WTC11 (cell line): ENCODE measurements around the gene AARS1. TPM values are rescaled to one million over a fixed set of nuclear protein-coding genes. Genes with fewer than 3 reads are reported as not detected.

Source experiments
- ATAC-seq: fragments of 200-7000 bp; cut with Tn5 transposase; 2 replicates; pipeline ENCODE4 v1.10.0; 2021; ENCODE audit warnings: mild to moderate bottlenecking, moderate library complexity
- CTCF ChIA-PET: fragments of 300-600 bp; sonication (Branson Sonifier 250); formaldehyde crosslinking; loops from one replicate; lab custom pipeline; 2021; ENCODE audit warnings: antibody characterized with exemption; lab: Charles Lee
- POLR2A ChIA-PET: fragments of 350-600 bp; sonication (Branson Sonifier 250); formaldehyde crosslinking; loops from one replicate; lab custom pipeline; 2021; ENCODE audit warnings: antibody characterized with exemption; lab: Charles Lee
- DNase-seq: peaks from one replicate; pipeline ENCODE4 v3.0.0; 2021; ENCODE audit warnings: low spot score
- H3K27ac Mint-ChIP-seq: 2 replicates; pipeline ENCODE4 v1.8.0; 2021; ENCODE audit warnings: mixed read lengths
- H3K27me3 Mint-ChIP-seq: 2 replicates; pipeline ENCODE4 v1.8.0; 2021; ENCODE audit warnings: low read depth, mild to moderate bottlenecking, moderate library complexity, mixed read lengths
- H3K36me3 Mint-ChIP-seq: 2 replicates; pipeline ENCODE4 v1.8.0; 2021; ENCODE audit warnings: mixed read lengths
- H3K4me1 Mint-ChIP-seq: 2 replicates; pipeline ENCODE4 v1.8.0; 2022; ENCODE audit warnings: mixed read lengths
- H3K4me3 Mint-ChIP-seq: 2 replicates; pipeline ENCODE4 v1.8.0; 2021; ENCODE audit warnings: mild to moderate bottlenecking, moderate library complexity, mixed read lengths
- H3K9me3 Mint-ChIP-seq: 2 replicates; pipeline ENCODE4 v1.8.0; 2021; ENCODE audit warnings: mixed read lengths
- CBFB ChIP-seq: sonication (generic); formaldehyde crosslinking; IDR thresholded peaks from 2 replicates; pipeline ENCODE4 v1.8.1; 2022; ENCODE audit warnings: mild to moderate bottlenecking, low read depth, missing genetic modification reagents
- CREB1 ChIP-seq: sonication (generic); formaldehyde crosslinking; IDR thresholded peaks from 2 replicates; pipeline ENCODE4 v1.8.0; 2023; ENCODE audit warnings: mild to moderate bottlenecking, missing genetic modification reagents
- CTCF ChIP-seq: fragments of 200-600 bp; IDR thresholded peaks from 2 replicates; pipeline ENCODE4 v1.8.0; 2022; ENCODE audit warnings: antibody characterized with exemption
- E2F5 ChIP-seq: sonication (generic); formaldehyde crosslinking; IDR thresholded peaks from 2 replicates; pipeline ENCODE4 v1.8.1; 2022; ENCODE audit warnings: mild to moderate bottlenecking, moderate library complexity, missing genetic modification reagents
- ELF4 ChIP-seq: sonication (generic); formaldehyde crosslinking; IDR thresholded peaks from 2 replicates; pipeline ENCODE4 v1.8.1; 2022; ENCODE audit warnings: low read depth, mild to moderate bottlenecking, moderate library complexity, missing genetic modification reagents
- ETV6 ChIP-seq: sonication (generic); formaldehyde crosslinking; IDR thresholded peaks from 2 replicates; pipeline ENCODE4 v1.8.1; 2022; ENCODE audit warnings: mild to moderate bottlenecking, missing genetic modification reagents
- GRHL2 ChIP-seq: fragments of 250-450 bp; sonication (Bioruptor Pico); IDR thresholded peaks from 2 replicates; pipeline ENCODE4 v1.8.0; 2022; ENCODE audit warnings: mild to moderate bottlenecking, moderate library complexity; ENCODE audit not compliant: insufficient replicate concordance, severe bottlenecking
- HMGA2 ChIP-seq: fragments of 250-450 bp; sonication (Bioruptor Pico); IDR thresholded peaks from 2 replicates; pipeline ENCODE4 v1.4.0; 2021; ENCODE audit warnings: mild to moderate bottlenecking, moderate library complexity
- MAX ChIP-seq: sonication (generic); formaldehyde crosslinking; IDR thresholded peaks from 2 replicates; pipeline ENCODE4 v1.8.0; 2022; ENCODE audit warnings: mild to moderate bottlenecking, missing genetic modification reagents
- NR1H2 ChIP-seq: sonication (generic); formaldehyde crosslinking; IDR thresholded peaks from 2 replicates; pipeline ENCODE4 v1.9.0; 2021; ENCODE audit warnings: mild to moderate bottlenecking, moderate library complexity, missing genetic modification reagents
- PREB ChIP-seq: sonication (generic); formaldehyde crosslinking; IDR thresholded peaks from 2 replicates; pipeline ENCODE4 v1.8.1; 2022; ENCODE audit warnings: mild to moderate bottlenecking, missing genetic modification reagents, moderate library complexity, borderline replicate concordance
- PRRX2 ChIP-seq: fragments of 250-450 bp; sonication (Bioruptor Pico); IDR thresholded peaks from 2 replicates; pipeline ENCODE4 v1.8.0; 2021; ENCODE audit warnings: mild to moderate bottlenecking
- RORB ChIP-seq: fragments of 250-450 bp; sonication (Bioruptor Pico); IDR thresholded peaks from 2 replicates; pipeline ENCODE4 v1.9.0; 2021; ENCODE audit warnings: mild to moderate bottlenecking
- SMAD4 ChIP-seq: sonication (generic); formaldehyde crosslinking; IDR thresholded peaks from 2 replicates; pipeline ENCODE4 v1.8.0; 2022; ENCODE audit warnings: mild to moderate bottlenecking, missing genetic modification reagents
- TEAD1 ChIP-seq: sonication (generic); formaldehyde crosslinking; IDR thresholded peaks from 2 replicates; pipeline ENCODE4 v1.8.0; 2022; ENCODE audit warnings: mild to moderate bottlenecking, missing genetic modification reagents
- USF1 ChIP-seq: sonication (generic); formaldehyde crosslinking; IDR thresholded peaks from 2 replicates; pipeline ENCODE4 v1.8.0; 2022; ENCODE audit warnings: mild to moderate bottlenecking, missing genetic modification reagents
- ZNF232 ChIP-seq: sonication (generic); formaldehyde crosslinking; IDR thresholded peaks from 2 replicates; pipeline ENCODE4 v1.8.0; 2022; ENCODE audit warnings: mild to moderate bottlenecking, missing genetic modification reagents
- ZNF263 ChIP-seq: sonication (generic); formaldehyde crosslinking; IDR thresholded peaks from 2 replicates; pipeline ENCODE4 v1.8.1; 2022; ENCODE audit warnings: low read depth, mild to moderate bottlenecking, moderate library complexity, missing genetic modification reagents
- total RNA-seq: library from RNA; stranded (reverse); gene quantifications from 3 replicates; pipeline ENCODE4 v1.2.3, GENCODE V29; 2021
- TF ChIP-seq, protein P1 (sequence below): sonication (generic); formaldehyde crosslinking; IDR thresholded peaks from 2 replicates; pipeline ENCODE4 v1.8.1; 2023; ENCODE audit warnings: mild to moderate bottlenecking, missing genetic modification reagents
- TF ChIP-seq, protein P2 (sequence below): fragments of 250-450 bp; sonication (Bioruptor Pico); IDR thresholded peaks from 2 replicates; pipeline ENCODE4 v1.9.0; 2021; ENCODE audit warnings: moderate library complexity, mild to moderate bottlenecking, inconsistent platforms, borderline replicate concordance
- TF ChIP-seq, protein P3 (sequence below): sonication (generic); formaldehyde crosslinking; IDR thresholded peaks from 2 replicates; pipeline ENCODE4 v1.8.0; 2022; ENCODE audit warnings: missing genetic modification reagents

Gene AARS1
- total RNA-seq, 1 experiment from 2014 or later, result 214 TPM

- Mint-ChIP-seq H3K4me3 (peak overlapping the region; percentile 91), H3K36me3 (peaks cover 18% of the 10 kb centered on the region), H3K27ac (no peak overlapping the region; the same call in 1 of the 2 replicates), H3K9me3 (peaks cover 8% of the 10 kb centered on the region; the same call in 1 of the 2 replicates)
- POLR2A ChIA-PET, result no interaction called here
- no peak for TF ChIP-seq MAX (CRISPR knock-in tag)
- TF ChIP-seq GRHL2 (CRISPR knock-in tag), result no peak
- no peak for TF ChIP-seq USF1 (CRISPR knock-in tag)
- no peak for TF ChIP-seq ETV6 (CRISPR knock-in tag)
- TF ChIP-seq, protein P1, sequence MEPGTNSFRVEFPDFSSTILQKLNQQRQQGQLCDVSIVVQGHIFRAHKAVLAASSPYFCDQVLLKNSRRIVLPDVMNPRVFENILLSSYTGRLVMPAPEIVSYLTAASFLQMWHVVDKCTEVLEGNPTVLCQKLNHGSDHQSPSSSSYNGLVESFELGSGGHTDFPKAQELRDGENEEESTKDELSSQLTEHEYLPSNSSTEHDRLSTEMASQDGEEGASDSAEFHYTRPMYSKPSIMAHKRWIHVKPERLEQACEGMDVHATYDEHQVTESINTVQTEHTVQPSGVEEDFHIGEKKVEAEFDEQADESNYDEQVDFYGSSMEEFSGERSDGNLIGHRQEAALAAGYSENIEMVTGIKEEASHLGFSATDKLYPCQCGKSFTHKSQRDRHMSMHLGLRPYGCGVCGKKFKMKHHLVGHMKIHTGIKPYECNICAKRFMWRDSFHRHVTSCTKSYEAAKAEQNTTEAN (CRISPR knock-in tag), result no peak
- no peak for TF ChIP-seq CTCF
- no peak for TF ChIP-seq CREB1 (CRISPR knock-in tag)
- TF ChIP-seq PRRX2, result no peak
- TF ChIP-seq E2F5, result no peak
- no peak for TF ChIP-seq PREB (CRISPR knock-in tag)
- no peak for TF ChIP-seq SMAD4 (CRISPR knock-in tag)
- TF ChIP-seq, protein P2, sequence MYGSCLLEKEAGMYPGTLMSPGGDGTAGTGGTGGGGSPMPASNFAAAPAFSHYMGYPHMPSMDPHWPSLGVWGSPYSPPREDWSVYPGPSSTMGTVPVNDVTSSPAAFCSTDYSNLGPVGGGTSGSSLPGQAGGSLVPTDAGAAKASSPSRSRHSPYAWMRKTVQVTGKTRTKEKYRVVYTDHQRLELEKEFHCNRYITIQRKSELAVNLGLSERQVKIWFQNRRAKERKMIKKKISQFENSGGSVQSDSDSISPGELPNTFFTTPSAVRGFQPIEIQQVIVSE (CRISPR knock-in tag), result no peak
- TF ChIP-seq ZNF263 (CRISPR knock-in tag), result no peak
- no peak for TF ChIP-seq NR1H2
- TF ChIP-seq, all 79 proteins: peak for 0
- no peak for DNase-seq
- CTCF ChIA-PET, result no interaction called here
- ATAC-seq, result no peak
- Mint-ChIP-seq H3K4me1 (peaks cover 12% of the 10 kb centered on the region), H3K27me3 (no peaks in the 10 kb centered on the region)
These were observed 11.8 kb upstream of the AARS1 start for GRCh38 chr16:70301121-70301520.

- Mint-ChIP-seq H3K36me3 (peaks cover 18% of the 10 kb centered on the region), H3K27me3 (no peaks in the 10 kb centered on the region), H3K4me3 (peak within 1 kb of the TSS; percentile 91), H3K4me1 (peaks cover 12% of the 10 kb centered on the region), H3K27ac (peak within 1 kb of the TSS; percentile 97), H3K9me3 (peaks cover 10% of the 10 kb centered on the region)
- DNase-seq (peak; percentile 60), ATAC-seq (peak; percentile 89)
- CTCF ChIA-PET, result no interaction called here
- POLR2A ChIA-PET, result interaction anchor here (0.5 to 2.0 kb wide), 5 partner anchors 11 to 492 kb away, joined by 3 to 26 read pairs (median 3); partner anchors contain the start of gene AARS1
- TF ChIP-seq, protein P3, sequence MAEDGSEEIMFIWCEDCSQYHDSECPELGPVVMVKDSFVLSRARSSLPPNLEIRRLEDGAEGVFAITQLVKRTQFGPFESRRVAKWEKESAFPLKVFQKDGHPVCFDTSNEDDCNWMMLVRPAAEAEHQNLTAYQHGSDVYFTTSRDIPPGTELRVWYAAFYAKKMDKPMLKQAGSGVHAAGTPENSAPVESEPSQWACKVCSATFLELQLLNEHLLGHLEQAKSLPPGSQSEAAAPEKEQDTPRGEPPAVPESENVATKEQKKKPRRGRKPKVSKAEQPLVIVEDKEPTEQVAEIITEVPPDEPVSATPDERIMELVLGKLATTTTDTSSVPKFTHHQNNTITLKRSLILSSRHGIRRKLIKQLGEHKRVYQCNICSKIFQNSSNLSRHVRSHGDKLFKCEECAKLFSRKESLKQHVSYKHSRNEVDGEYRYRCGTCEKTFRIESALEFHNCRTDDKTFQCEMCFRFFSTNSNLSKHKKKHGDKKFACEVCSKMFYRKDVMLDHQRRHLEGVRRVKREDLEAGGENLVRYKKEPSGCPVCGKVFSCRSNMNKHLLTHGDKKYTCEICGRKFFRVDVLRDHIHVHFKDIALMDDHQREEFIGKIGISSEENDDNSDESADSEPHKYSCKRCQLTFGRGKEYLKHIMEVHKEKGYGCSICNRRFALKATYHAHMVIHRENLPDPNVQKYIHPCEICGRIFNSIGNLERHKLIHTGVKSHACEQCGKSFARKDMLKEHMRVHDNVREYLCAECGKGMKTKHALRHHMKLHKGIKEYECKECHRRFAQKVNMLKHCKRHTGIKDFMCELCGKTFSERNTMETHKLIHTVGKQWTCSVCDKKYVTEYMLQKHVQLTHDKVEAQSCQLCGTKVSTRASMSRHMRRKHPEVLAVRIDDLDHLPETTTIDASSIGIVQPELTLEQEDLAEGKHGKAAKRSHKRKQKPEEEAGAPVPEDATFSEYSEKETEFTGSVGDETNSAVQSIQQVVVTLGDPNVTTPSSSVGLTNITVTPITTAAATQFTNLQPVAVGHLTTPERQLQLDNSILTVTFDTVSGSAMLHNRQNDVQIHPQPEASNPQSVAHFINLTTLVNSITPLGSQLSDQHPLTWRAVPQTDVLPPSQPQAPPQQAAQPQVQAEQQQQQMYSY (CRISPR knock-in tag), result peak; percentile 21; the same call in 1 of the 2 replicates
- TF ChIP-seq HMGA2 (CRISPR knock-in tag) (no peak), TEAD1 (CRISPR knock-in tag) (peak; percentile 47; the same call in 1 of the 2 replicates), ELF4 (CRISPR knock-in tag) (no peak), ZNF232 (CRISPR knock-in tag) (peak; percentile 22; the same call in 1 of the 2 replicates), RORB (CRISPR knock-in tag) (no peak), CBFB (no peak), NR1H2 (no peak)
These were observed 10.0 kb upstream of the AARS1 start, which contains the start of gene DDX19B for GRCh38 chr16:70298988-70299938. DDX19B (plus strand) TSS chr16:70299186; CDS start chr16:70299298, 112 bp downstream.
